Measurements from ENCODE around the gene DHFR. TPM values are rescaled to one million over a fixed set of nuclear protein-coding genes. Genes with fewer than 3 reads are reported as not detected.
A peak's percentile ranks its signal among the peaks of the same experiment; 100 is the strongest.

DHFR gene
- total RNA-seq, 1 donor from 2014 or later: 13.4 TPM

- Mint-ChIP-seq H3K4me3 (ENCODE audit: unreplicated experiment) (peak overlapping the region; percentile 97), H3K4me1 (ENCODE audit: low read depth) (peaks cover 32% of the 10 kb centered on the region), H3K36me3 (ENCODE audit: low read depth) (peaks cover 18% of the 10 kb centered on the region), H3K27me3 (ENCODE audit: low read depth) (no peaks in the 10 kb centered on the region), H3K9me3 (ENCODE audit: low read depth) (no peaks in the 10 kb centered on the region), H3K27ac (ENCODE audit: unreplicated experiment) (peak overlapping the region; percentile 98)
- DNase-seq (ENCODE audit: low spot score): no peak
- TF ChIP-seq, protein P1, sequence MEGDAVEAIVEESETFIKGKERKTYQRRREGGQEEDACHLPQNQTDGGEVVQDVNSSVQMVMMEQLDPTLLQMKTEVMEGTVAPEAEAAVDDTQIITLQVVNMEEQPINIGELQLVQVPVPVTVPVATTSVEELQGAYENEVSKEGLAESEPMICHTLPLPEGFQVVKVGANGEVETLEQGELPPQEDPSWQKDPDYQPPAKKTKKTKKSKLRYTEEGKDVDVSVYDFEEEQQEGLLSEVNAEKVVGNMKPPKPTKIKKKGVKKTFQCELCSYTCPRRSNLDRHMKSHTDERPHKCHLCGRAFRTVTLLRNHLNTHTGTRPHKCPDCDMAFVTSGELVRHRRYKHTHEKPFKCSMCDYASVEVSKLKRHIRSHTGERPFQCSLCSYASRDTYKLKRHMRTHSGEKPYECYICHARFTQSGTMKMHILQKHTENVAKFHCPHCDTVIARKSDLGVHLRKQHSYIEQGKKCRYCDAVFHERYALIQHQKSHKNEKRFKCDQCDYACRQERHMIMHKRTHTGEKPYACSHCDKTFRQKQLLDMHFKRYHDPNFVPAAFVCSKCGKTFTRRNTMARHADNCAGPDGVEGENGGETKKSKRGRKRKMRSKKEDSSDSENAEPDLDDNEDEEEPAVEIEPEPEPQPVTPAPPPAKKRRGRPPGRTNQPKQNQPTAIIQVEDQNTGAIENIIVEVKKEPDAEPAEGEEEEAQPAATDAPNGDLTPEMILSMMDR (IDR thresholded peaks at IDR 0.05): no peak
Observed at GRCh38 chr5:80655231-80655774, 520 bp upstream of the DHFR start.

DNA sequence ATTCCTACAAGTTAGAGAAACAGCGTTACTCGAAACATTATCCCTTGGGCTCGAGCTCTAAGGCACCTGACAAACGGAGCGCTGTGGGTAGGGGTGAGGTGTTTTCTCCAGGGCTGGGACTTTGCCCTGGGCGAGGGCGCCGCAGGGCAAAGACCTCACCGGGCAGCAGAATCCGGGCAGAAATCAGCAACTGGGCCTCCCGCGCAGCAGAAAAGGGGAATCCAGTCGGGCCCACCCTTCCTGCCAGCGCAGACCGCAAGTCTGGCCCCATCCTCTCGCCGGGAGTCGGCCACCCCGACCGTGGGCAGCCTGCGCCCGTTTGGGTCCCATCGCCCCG lies 761 bp downstream of the DHFR start:
- H3K36me3 Mint-ChIP-seq (ENCODE audit: low read depth): peaks cover 9% of the 10 kb centered on the region
- TF ChIP-seq, protein P1 (IDR thresholded peaks at IDR 0.05): no peak
- peak overlapping the region; percentile 69 for H3K4me3 Mint-ChIP-seq (ENCODE audit: unreplicated experiment)
- no peaks in the 10 kb centered on the region for H3K27me3 Mint-ChIP-seq (ENCODE audit: low read depth)
- no peaks in the 10 kb centered on the region for H3K9me3 Mint-ChIP-seq (ENCODE audit: low read depth)
- H3K27ac Mint-ChIP-seq (ENCODE audit: unreplicated experiment): no peak overlapping the region
- H3K4me1 Mint-ChIP-seq (ENCODE audit: low read depth): peaks cover 28% of the 10 kb centered on the region
- no peak for DNase-seq (ENCODE audit: low spot score)

GRCh38 chr5:80653502-80653901 lies 1.3 kb downstream of the DHFR start:
- Mint-ChIP-seq H3K27me3 (ENCODE audit: low read depth) (no peaks in the 10 kb centered on the region), H3K9me3 (ENCODE audit: low read depth) (no peaks in the 10 kb centered on the region), H3K4me3 (ENCODE audit: unreplicated experiment) (peak overlapping the region; percentile 69), H3K27ac (ENCODE audit: unreplicated experiment) (no peak overlapping the region), H3K4me1 (ENCODE audit: low read depth) (peaks cover 28% of the 10 kb centered on the region), H3K36me3 (ENCODE audit: low read depth) (peaks cover 9% of the 10 kb centered on the region)
- TF ChIP-seq, protein P1 (IDR thresholded peaks at IDR 0.05): no peak
- no peak for DNase-seq (ENCODE audit: low spot score)

DNA sequence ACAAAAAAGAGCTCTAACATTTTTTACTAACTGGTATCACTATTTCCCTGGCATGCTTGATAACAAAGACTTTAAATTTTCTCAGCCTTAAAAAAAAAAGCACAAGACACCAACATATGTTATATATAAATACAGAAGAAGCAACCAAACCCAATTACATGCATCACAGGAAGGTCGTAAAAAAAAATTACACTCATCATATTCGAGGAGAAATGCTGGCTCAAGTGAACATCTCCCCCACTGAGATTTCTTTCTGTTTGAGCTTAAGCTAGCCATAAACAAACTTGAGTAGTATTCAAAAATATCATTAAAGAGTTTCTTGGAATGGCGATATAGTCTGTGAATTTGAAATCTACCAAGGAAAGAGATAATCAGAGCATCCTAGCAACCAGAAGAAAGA lies 7.9 kb downstream of the DHFR start:
- H3K4me1 Mint-ChIP-seq (ENCODE audit: low read depth): no peaks in the 10 kb centered on the region
- peaks cover 13% of the 10 kb centered on the region for H3K36me3 Mint-ChIP-seq (ENCODE audit: low read depth)
- H3K27ac Mint-ChIP-seq (ENCODE audit: unreplicated experiment): no peak overlapping the region
- TF ChIP-seq, protein P1 (IDR thresholded peaks at IDR 0.05): no peak
- H3K9me3 Mint-ChIP-seq (ENCODE audit: low read depth): peaks cover 7% of the 10 kb centered on the region
- no peak overlapping the region for H3K4me3 Mint-ChIP-seq (ENCODE audit: unreplicated experiment)
- DNase-seq (ENCODE audit: low spot score): no peak
- no peaks in the 10 kb centered on the region for H3K27me3 Mint-ChIP-seq (ENCODE audit: low read depth)

DNA sequence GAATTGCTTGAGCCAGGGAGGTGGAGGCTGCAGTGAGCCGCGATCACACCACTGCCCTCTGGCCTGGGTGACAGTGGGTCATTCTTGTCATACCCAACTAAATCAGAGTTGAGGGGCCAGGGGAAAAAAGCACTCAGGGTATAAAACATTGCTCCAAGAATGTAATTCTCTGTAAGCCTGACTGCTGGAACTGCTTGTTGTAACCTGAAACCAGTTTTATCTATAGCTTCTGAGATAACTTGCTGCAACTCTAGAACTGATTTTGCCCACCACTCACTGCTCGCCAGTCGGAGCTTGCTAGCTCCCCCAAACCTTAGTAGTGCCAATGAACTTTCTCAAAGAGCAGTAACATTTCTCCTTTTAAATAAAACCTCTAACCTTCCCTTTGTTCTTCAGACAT lies 9.9 kb downstream of the DHFR start:
- Mint-ChIP-seq H3K36me3 (ENCODE audit: low read depth) (peaks cover 19% of the 10 kb centered on the region), H3K9me3 (ENCODE audit: low read depth) (peaks cover 7% of the 10 kb centered on the region)

More for the DNA sequence above, 9.9 kb downstream of the DHFR start:
- no peaks in the 10 kb centered on the region for H3K4me1 Mint-ChIP-seq (ENCODE audit: low read depth)
- H3K27me3 Mint-ChIP-seq (ENCODE audit: low read depth): no peaks in the 10 kb centered on the region
- TF ChIP-seq, protein P1 (IDR thresholded peaks at IDR 0.05): no peak
- H3K4me3 Mint-ChIP-seq (ENCODE audit: unreplicated experiment): no peak overlapping the region
- H3K27ac Mint-ChIP-seq (ENCODE audit: unreplicated experiment): no peak overlapping the region
- no peak for DNase-seq (ENCODE audit: low spot score)
